Thymus (tissue), 11 donors: ENCODE data around the gene PCDHGA10. TPM values are rescaled to one million over a fixed set of nuclear protein-coding genes. Genes with fewer than 3 reads are reported as not detected.
A peak's percentile ranks its signal among the peaks of the same experiment; 100 is the strongest.
"Not testable (repeated sequence)": the region's sequence is repeated elsewhere in the genome, so short reads cannot be mapped to it uniquely, and the experiment has no call there.

Source experiments
- DNase-seq, 9 donors: peaks; one replicate each; pipeline ENCODE4 v3.0.0-alpha.2; 2013; ENCODE audit warnings: low spot score in 9 of 9, low read depth in 6 of 9, missing footprints in 1 of 9
- H3K27ac ChIP-seq, 2 donors: one replicate each; pipeline ENCODE4 v1.5.1; 2013; ENCODE audit warnings: control low read depth in 1 of 2, low read depth in 1 of 2, low read length in 1 of 2, mild to moderate bottlenecking in 1 of 2, moderate library complexity in 1 of 2
- H3K27me3 ChIP-seq, 2 donors: one replicate each; pipeline ENCODE4 v1.5.1; 2013; ENCODE audit warnings: low read length in 1 of 2; ENCODE audit not compliant: control insufficient read depth in 2 of 2, insufficient read depth in 1 of 2
- H3K36me3 ChIP-seq, 2 donors: one replicate each; pipeline ENCODE4 v1.5.1; 2013; ENCODE audit warnings: low read length in 1 of 2, mild to moderate bottlenecking in 1 of 2, moderate library complexity in 1 of 2; ENCODE audit not compliant: control insufficient read depth in 2 of 2, insufficient read depth in 2 of 2
- H3K4me1 ChIP-seq, 2 donors: one replicate each; pipeline ENCODE4 v1.5.1; 2013; ENCODE audit warnings: low read length in 2 of 2; ENCODE audit not compliant: control insufficient read depth in 2 of 2, insufficient read depth in 2 of 2
- H3K4me3 ChIP-seq, 2 donors: one replicate each; pipeline ENCODE4 v1.5.1; 2013; ENCODE audit warnings: low read length in 2 of 2, control low read depth in 1 of 2, mild to moderate bottlenecking in 1 of 2
- H3K9me3 ChIP-seq, 2 donors: one replicate each; pipeline ENCODE4 v1.5.1; 2013; ENCODE audit warnings: low read length in 1 of 2, mild to moderate bottlenecking in 1 of 2; ENCODE audit not compliant: control insufficient read depth in 2 of 2, insufficient read depth in 1 of 2
- WGBS: extraction: QIAGEN DNeasy Blood & Tissue Kit; methylation state at CpG from one replicate; pipeline ENCODE4 v1.1.7; 2013; 5-methylcytosine and 5-hydroxymethylcytosine counted together
- polyA plus RNA-seq: library from polyadenylated mRNA; stranded (reverse); fragments of 200-250 nt; gene quantifications from one replicate; pipeline ENCODE4 v1.2.3, GENCODE V29; 2013
- total RNA-seq: library from RNA; stranded (reverse); fragments of 120-200 nt; gene quantifications from one replicate; pipeline ENCODE4 v1.2.4, GENCODE V29; 2013
- donor health status: healthy.

The PCDHGA10 gene
- total and polyA plus RNA-seq, 2 donors, result 0.61 to 0.87 TPM

DNA sequence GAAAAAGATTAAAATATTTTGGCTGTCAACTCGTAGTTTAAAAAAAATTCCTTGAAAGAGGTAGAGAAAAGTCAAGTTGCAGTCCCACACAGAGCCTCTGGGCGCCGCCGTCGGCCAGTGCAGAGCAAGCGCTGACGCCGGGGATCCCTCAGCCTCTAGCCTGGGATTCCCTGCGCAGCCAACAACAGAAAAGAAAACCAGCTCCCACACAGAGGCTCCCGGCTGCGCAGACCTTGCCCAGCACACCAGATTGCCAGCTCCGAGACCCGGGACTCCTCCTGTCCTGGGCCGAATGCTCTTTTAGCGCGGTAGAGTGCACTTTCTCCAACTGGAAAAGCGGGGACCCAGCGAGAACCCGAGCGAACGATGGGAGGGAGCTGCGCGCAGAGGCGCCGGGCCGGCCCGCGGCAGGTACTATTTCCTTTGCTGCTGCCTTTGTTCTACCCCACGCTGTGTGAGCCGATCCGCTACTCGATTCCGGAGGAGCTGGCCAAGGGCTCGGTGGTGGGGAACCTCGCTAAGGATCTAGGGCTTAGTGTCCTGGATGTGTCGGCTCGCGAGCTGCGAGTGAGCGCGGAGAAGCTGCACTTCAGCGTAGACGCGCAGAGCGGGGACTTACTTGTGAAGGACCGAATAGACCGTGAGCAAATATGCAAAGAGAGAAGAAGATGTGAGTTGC is 4.8 kb downstream of the PCDHGA10 start, which contains the start of gene PCDHGB7:
PCDHGB7 (plus strand) TSS at position 184 of the 679 bp plus-strand sequence; CDS start at position 367, 183 bp downstream.
- peak in 6 of 9 donors; percentile 19 to 69 (median 34) for DNase-seq
- not testable (repeated sequence) for H3K27ac ChIP-seq, H3K36me3 ChIP-seq
- Histone ChIP-seq H3K4me1 (peaks cover 0 to 10% of the 10 kb centered on the region in 2 donors), H3K4me3 (peak within 1 kb of the TSS; percentile 20 to 29), H3K9me3 (peaks cover 18 to 37% of the 10 kb centered on the region in 2 donors), H3K27me3 (peaks cover 61 to 100% of the 10 kb centered on the region in 2 donors)
- WGBS, result 6% methylated on average over 47 of the region's 47 CpGs

DNA sequence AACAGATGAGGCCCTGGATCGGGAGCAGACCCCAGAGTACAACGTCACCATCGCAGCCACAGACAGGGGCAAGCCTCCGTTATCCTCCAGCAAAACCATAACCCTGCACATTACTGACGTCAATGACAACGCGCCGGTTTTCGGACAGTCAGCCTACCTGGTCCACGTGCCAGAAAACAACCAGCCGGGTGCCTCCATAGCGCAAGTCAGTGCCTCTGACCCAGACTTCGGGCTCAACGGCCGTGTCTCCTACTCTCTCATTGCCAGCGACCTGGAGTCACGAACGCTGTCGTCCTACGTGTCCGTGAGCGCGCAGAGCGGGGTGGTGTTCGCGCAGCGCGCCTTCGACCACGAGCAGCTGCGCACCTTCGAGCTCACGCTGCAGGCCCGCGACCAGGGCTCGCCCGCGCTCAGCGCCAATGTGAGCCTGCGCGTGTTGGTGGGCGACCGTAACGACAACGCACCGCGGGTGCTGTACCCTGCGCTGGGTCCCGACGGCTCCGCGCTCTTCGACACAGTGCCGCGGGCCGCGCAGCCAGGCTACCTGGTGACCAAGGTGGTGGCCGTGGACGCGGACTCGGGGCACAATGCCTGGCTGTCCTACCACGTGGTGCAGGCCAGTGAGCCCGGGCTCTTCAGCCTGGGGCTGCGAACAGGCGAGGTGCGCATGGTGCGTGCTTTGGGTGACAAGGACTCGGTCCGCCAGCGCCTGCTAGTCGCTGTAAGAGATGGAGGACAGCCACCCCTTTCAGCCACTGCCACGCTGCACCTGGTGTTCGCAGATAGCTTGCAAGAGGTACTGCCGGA is 6.5 kb downstream of the PCDHGA10 start:
- 44% methylated on average over 74 of the region's 74 CpGs for WGBS
- H3K4me3 ChIP-seq, result no peak overlapping the region
- peaks cover 19 to 36% of the 10 kb centered on the region in 2 donors for H3K9me3 ChIP-seq
- H3K27ac ChIP-seq, result no peak overlapping the region
- H3K4me1 ChIP-seq, result peaks cover 0 to 6% of the 10 kb centered on the region in 2 donors
- H3K27me3 ChIP-seq, result peaks cover 56 to 96% of the 10 kb centered on the region in 2 donors
- no peak for DNase-seq
- no peaks in the 10 kb centered on the region for H3K36me3 ChIP-seq

DNA sequence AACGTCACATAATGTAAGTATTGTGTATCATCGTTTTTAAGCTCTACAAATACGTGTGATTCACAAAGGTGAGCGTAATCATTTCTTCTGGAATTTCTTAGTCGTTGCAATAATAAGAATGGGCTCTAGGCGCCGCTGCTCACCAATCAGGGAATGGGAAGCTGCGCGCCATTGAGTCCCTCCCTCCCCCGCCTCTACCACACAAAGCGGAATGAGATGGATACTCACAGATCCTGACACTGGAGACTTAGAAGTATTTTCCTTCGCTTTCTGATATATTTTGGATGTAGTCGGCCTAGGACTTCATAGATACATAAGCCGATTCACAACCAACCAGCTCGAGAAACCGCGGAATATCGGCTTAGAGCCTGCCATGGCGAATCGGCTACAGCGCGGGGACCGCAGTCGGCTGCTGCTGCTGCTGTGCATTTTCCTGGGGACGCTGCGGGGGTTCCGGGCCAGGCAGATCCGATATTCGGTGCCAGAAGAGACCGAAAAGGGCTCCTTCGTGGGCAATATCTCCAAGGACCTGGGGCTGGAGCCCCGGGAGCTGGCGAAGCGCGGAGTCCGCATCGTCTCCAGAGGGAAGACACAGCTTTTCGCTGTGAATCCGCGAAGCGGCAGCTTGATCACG is 8.2 kb downstream of the PCDHGA10 start, which contains the start of gene PCDHGA11:
PCDHGA11 (plus strand) TSS at position 197 of the 634 bp plus-strand sequence; CDS start at position 374, 177 bp downstream.
- H3K27ac ChIP-seq, result no peak within 1 kb of the TSS
- H3K4me1 ChIP-seq, result peaks cover 0 to 6% of the 10 kb centered on the region in 2 donors
- peaks cover 19 to 36% of the 10 kb centered on the region in 2 donors for H3K9me3 ChIP-seq
- no peaks in the 10 kb centered on the region for H3K36me3 ChIP-seq
- H3K27me3 ChIP-seq, result peaks cover 48 to 88% of the 10 kb centered on the region in 2 donors
- 8% methylated on average over 42 of the region's 42 CpGs for WGBS
- DNase-seq, result peak in 5 of 9 donors; percentile 24 to 76 (median 48)
- peak within 1 kb of the TSS; percentile 43 for H3K4me3 ChIP-seq

DNA sequence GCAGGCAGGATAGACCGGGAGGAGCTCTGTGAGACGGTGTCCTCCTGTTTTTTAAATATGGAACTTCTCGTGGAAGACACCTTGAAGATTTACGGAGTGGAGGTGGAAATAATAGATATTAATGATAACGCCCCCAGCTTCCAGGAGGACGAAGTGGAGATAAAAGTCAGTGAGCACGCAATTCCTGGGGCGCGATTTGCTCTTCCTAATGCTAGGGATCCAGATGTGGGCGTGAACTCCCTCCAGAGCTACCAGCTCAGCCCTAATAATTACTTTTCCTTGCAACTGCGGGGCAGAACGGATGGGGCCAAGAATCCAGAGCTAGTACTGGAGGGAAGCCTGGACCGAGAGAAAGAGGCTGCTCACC is 8.7 kb downstream of the PCDHGA10 start:
- Histone ChIP-seq H3K4me1 (peaks cover 0 to 6% of the 10 kb centered on the region in 2 donors), H3K9me3 (peaks cover 19 to 36% of the 10 kb centered on the region in 2 donors), H3K27me3 (peaks cover 45 to 88% of the 10 kb centered on the region in 2 donors), H3K27ac (no peak overlapping the region), H3K4me3 (peak overlapping the region; percentile 43), H3K36me3 (no peaks in the 10 kb centered on the region)
- WGBS, result 12% methylated on average over 13 of the region's 13 CpGs
- no peak for DNase-seq

DNA sequence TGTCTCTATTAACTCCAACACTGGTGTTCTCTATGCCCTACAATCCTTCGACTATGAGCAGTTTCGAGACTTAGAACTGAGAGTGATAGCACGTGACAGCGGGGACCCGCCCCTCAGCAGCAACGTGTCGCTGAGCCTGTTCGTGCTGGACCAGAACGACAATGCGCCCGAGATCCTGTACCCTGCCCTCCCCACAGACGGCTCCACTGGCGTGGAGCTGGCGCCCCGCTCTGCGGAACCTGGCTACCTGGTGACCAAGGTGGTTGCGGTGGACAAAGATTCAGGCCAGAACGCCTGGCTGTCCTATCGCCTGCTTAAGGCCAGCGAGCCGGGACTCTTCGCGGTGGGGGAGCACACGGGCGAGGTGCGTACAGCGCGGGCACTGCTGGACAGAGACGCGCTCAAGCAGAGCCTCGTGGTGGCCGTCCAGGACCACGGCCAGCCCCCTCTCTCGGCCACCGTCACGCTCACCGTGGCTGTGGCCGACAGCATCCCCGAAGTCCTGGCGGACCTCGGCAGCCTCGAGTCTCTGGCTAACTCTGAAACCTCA is 10.0 kb downstream of the PCDHGA10 start:
- 35% methylated on average over 42 of the region's 42 CpGs for WGBS
- H3K9me3 ChIP-seq, result peaks cover 22 to 42% of the 10 kb centered on the region in 2 donors
- no peak overlapping the region for H3K27ac ChIP-seq
- peaks cover 0 to 6% of the 10 kb centered on the region in 2 donors for H3K4me1 ChIP-seq
- peaks cover 39 to 88% of the 10 kb centered on the region in 2 donors for H3K27me3 ChIP-seq
- no peak for DNase-seq
- no peak overlapping the region for H3K4me3 ChIP-seq
- H3K36me3 ChIP-seq, result no peaks in the 10 kb centered on the region

DNA sequence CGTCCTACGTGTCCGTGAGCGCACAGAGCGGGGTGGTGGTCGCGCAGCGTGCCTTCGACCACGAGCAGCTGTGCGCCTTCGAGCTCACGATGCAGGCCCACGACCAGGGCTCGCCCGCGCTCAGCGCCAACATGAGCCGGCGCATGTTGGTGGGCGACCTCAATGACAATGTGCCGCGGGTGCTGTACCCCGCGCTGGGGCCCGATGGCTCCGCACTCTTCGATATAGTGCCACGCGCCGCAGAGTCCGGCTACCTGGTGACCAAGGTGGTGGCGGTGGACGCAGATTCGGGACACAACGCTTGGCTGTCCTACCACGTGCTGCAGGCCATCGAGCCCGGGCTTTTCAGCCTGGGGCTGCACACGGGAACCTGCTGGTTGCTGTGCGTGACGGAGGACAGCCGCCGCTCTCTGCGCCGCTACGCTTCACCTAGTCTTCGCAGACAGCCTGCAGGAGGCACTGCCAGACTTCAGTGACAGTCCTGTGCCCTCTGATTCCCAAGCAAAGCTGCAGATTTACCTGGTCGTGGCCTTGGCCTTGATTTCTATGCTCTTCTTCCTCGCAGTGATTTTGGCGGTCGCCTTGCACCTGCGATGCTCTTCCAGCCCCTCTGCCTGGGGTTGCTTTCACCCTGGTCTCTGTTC is 15.1 kb downstream of the PCDHGA10 start:
- H3K27me3 ChIP-seq, result peaks cover 21 to 85% of the 10 kb centered on the region in 2 donors
- no peaks in the 10 kb centered on the region for H3K4me1 ChIP-seq
- H3K4me3 ChIP-seq, result no peak overlapping the region
- peaks cover 17 to 35% of the 10 kb centered on the region in 2 donors for H3K9me3 ChIP-seq
- WGBS, result 67% methylated on average over 53 of the region's 53 CpGs
- no peak for DNase-seq
- H3K36me3 ChIP-seq, result no peaks in the 10 kb centered on the region
- H3K27ac ChIP-seq, result no peak overlapping the region

DNA sequence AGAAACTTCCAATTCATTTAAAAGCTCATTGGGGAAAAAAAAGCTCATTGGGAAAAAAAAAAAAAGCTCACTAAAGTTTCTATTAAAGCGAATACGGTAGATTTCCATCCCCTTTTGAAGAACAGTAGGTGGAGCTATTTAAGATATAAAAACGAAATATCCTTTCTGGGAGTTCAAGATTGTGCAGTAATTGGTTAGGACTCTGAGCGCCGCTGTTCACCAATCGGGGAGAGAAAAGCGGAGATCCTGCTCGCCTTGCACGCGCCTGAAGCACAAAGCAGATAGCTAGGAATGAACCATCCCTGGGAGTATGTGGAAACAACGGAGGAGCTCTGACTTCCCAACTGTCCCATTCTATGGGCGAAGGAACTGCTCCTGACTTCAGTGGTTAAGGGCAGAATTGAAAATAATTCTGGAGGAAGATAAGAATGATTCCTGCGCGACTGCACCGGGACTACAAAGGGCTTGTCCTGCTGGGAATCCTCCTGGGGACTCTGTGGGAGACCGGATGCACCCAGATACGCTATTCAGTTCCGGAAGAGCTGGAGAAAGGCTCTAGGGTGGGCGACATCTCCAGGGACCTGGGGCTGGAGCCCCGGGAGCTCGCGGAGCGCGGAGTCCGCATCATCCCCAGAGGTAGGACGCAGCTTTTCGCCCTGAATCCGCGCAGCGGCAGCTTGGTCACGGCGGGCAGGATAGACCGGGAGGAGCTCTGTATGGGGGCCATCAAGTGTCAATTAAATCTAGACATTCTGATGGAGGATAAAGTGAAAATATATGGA is 17.7 kb downstream of the PCDHGA10 start, which contains the start of gene PCDHGA12:
PCDHGA12 (plus strand) TSS at position 176 of the 782 bp plus-strand sequence; CDS start at position 429, 253 bp downstream.
- 16% methylated on average over 33 of the region's 33 CpGs for WGBS
- H3K27ac ChIP-seq, result no peak within 1 kb of the TSS
- H3K4me1 ChIP-seq, result no peaks in the 10 kb centered on the region
- peak in 1 of 9 donors; percentile 49 for DNase-seq
- peaks cover 17 to 30% of the 10 kb centered on the region in 2 donors for H3K9me3 ChIP-seq
- peak within 1 kb of the TSS in 1 of 2 donors; percentile 14 for H3K4me3 ChIP-seq
- H3K27me3 ChIP-seq, result peaks cover 18 to 81% of the 10 kb centered on the region in 2 donors
- H3K36me3 ChIP-seq, result no peaks in the 10 kb centered on the region

DNA sequence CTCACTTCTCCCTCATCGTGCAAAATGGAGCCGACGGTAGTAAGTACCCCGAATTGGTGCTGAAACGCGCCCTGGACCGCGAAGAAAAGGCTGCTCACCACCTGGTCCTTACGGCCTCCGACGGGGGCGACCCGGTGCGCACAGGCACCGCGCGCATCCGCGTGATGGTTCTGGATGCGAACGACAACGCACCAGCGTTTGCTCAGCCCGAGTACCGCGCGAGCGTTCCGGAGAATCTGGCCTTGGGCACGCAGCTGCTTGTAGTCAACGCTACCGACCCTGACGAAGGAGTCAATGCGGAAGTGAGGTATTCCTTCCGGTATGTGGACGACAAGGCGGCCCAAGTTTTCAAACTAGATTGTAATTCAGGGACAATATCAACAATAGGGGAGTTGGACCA is 18.5 kb downstream of the PCDHGA10 start:
- Histone ChIP-seq H3K4me1 (no peaks in the 10 kb centered on the region), H3K4me3 (peak overlapping the region in 1 of 2 donors; percentile 14), H3K27me3 (peaks cover 18 to 73% of the 10 kb centered on the region in 2 donors), H3K9me3 (peaks cover 17 to 30% of the 10 kb centered on the region in 2 donors), H3K36me3 (no peaks in the 10 kb centered on the region), H3K27ac (no peak overlapping the region)
- no peak for DNase-seq
- WGBS, result 21% methylated on average over 37 of the region's 37 CpGs
